OCI-LY7 (cell line): ENCODE results near the gene SLC6A18. TPM values are rescaled to one million over a fixed set of nuclear protein-coding genes. Genes with fewer than 3 reads are reported as not detected.

Experiments
- BruUV-seq: library from RNA; stranded (reverse); fragments of 400-500 nt; replicated peaks from 2 replicates; lab custom pipeline; 2021; lab: Mats Ljungman, UMichigan
- CTCF ChIA-PET: fragments of 300-600 bp; sonication (Branson Sonifier 250); formaldehyde crosslinking; loops from one replicate; lab custom pipeline; 2022; ENCODE audit warnings: antibody characterized with exemption; ENCODE audit not compliant: unreplicated experiment; lab: Charles Lee
- POLR2A ChIA-PET: fragments of 300-600 bp; sonication (Branson Sonifier 250); formaldehyde crosslinking; loops from one replicate; lab custom pipeline; 2022; ENCODE audit warnings: antibody characterized with exemption; lab: Charles Lee
- DNase-seq: peaks from one replicate; pipeline ENCODE4 v3.0.0-alpha.2; 2015; ENCODE audit warnings: low spot score
- H2AFZ ChIP-seq: fragments of 200-600 bp; sonication (generic), shearing (Covaris generic); 2 replicates; pipeline ENCODE4 v1.6.1; 2014; ENCODE audit warnings: mild to moderate bottlenecking, antibody characterized with exemption, low read length, moderate library complexity
- H3K27ac ChIP-seq: fragments of 200-600 bp; sonication (generic); 2 replicates; pipeline ENCODE4 v1.5.1; 2014; ENCODE audit warnings: mixed run types, low read depth, mild to moderate bottlenecking, moderate library complexity, low read length, inconsistent platforms; ENCODE audit not compliant: poor library complexity, severe bottlenecking
- H3K36me3 ChIP-seq: fragments of 200-600 bp; sonication (generic); 2 replicates; pipeline ENCODE4 v1.6.1; 2014; ENCODE audit warnings: mild to moderate bottlenecking, antibody characterized with exemption, low read length, moderate library complexity, mixed read lengths; ENCODE audit not compliant: insufficient read depth
- H3K4me1 ChIP-seq: fragments of 200-600 bp; sonication (generic); 2 replicates; pipeline ENCODE4 v1.5.1; 2014; ENCODE audit warnings: mild to moderate bottlenecking, low read length; ENCODE audit not compliant: insufficient read depth, poor library complexity, severe bottlenecking
- H3K4me2 ChIP-seq: fragments of 200-600 bp; sonication (generic); 2 replicates; pipeline ENCODE4 v1.6.1; 2014; ENCODE audit warnings: mild to moderate bottlenecking, low read length
- H3K4me3 ChIP-seq: fragments of 200-600 bp; sonication (generic); 2 replicates; pipeline ENCODE4 v1.5.1; 2014; ENCODE audit warnings: mild to moderate bottlenecking, low read depth, low read length; ENCODE audit not compliant: poor library complexity, severe bottlenecking
- H3K79me2 ChIP-seq: fragments of 200-600 bp; sonication (generic); 2 replicates; pipeline ENCODE4 v1.6.1; 2016; ENCODE audit warnings: low read depth, mild to moderate bottlenecking, low read length, moderate library complexity, mixed read lengths; ENCODE audit not compliant: insufficient read depth
- H3K9me2 ChIP-seq: fragments of 200-600 bp; sonication (generic); 2 replicates; pipeline ENCODE4 v1.6.1; 2016; ENCODE audit warnings: mild to moderate bottlenecking, low read length, mixed read lengths; ENCODE audit not compliant: insufficient read depth
- H3K9me3 ChIP-seq: fragments of 200-600 bp; sonication (generic); 2 replicates; pipeline ENCODE4 v1.6.1; 2014; ENCODE audit warnings: mild to moderate bottlenecking, mixed run types, low read length, mixed read lengths
- H4K20me1 ChIP-seq: fragments of 200-600 bp; sonication (generic); 2 replicates; pipeline ENCODE4 v1.6.1; 2014; ENCODE audit warnings: mild to moderate bottlenecking, antibody characterized with exemption, low read length, moderate library complexity, mixed read lengths; ENCODE audit not compliant: insufficient read depth
- CTCF ChIP-seq: fragments of 200-600 bp; sonication (generic); conservative IDR thresholded peaks from 2 replicates; pipeline ENCODE4 v1.5.1; 2014; ENCODE audit warnings: mild to moderate bottlenecking, antibody characterized with exemption, low read length, moderate library complexity, mixed read lengths
- EZH2phosphoT487 ChIP-seq: fragments of 200-600 bp; sonication (generic); IDR thresholded peaks from 2 replicates; pipeline ENCODE4 v1.6.1; 2018; ENCODE audit warnings: low read depth, borderline replicate concordance, mild to moderate bottlenecking, mixed run types, antibody characterized with exemption, low read length, moderate library complexity, mixed read lengths
- intact Hi-C: fragments of 100-400 bp; cut with micrococcal nuclease; formaldehyde crosslinking; loops from one replicate; pipeline ENCODE4 v1.10.0; 2022; ENCODE audit not compliant: unreplicated experiment
- total RNA-seq, 2 experiments: library from RNA; depleted of rRNA in 1 of 2; stranded (reverse); fragments of >200 nt in 1 of 2; shearing (Covaris generic) in 1 of 2; gene quantifications; 2 replicates each; pipeline ENCODE4 v1.2.3, GENCODE V29; 2014 to 2022

Gene SLC6A18
- total RNA-seq, 2 experiments from 2014 or later, result not detected

- H3K4me2 ChIP-seq, result no peak overlapping the region
- H3K4me3 ChIP-seq, result no peak overlapping the region
- no TSS peak for BruUV-seq
- no peaks in the 10 kb centered on the region for H3K4me1 ChIP-seq
- intact Hi-C loops, result no loop called here
- TF ChIP-seq EZH2phosphoT487 (no peak), CTCF (no peak)
- peaks cover 4% of the 10 kb centered on the region; the same call in 1 of the 2 replicates for H4K20me1 ChIP-seq
- no peaks in the 10 kb centered on the region for H3K9me2 ChIP-seq
- ChIA-PET POLR2A (no interaction called here), CTCF (no interaction called here)
- peaks cover 65% of the 10 kb centered on the region for H3K79me2 ChIP-seq
- H2AFZ ChIP-seq, result no peak overlapping the region
- H3K27ac ChIP-seq, result no peak overlapping the region
- DNase-seq, result no peak
- no peaks in the 10 kb centered on the region for H3K9me3 ChIP-seq
- H3K36me3 ChIP-seq, result peaks cover 99% of the 10 kb centered on the region
These were observed 53.7 kb downstream of the SLC6A18 start for GRCh38 chr5:1278656-1279442.

GRCh38 chr5:1279443-1280151 lies 54.4 kb downstream of the SLC6A18 start:
- TF ChIP-seq EZH2phosphoT487 (no peak), CTCF (no peak)
- peaks cover 96% of the 10 kb centered on the region for H3K36me3 ChIP-seq
- H3K79me2 ChIP-seq, result peaks cover 63% of the 10 kb centered on the region
- intact Hi-C loops, result no loop called here
- no peak for DNase-seq
- H3K4me1 ChIP-seq, result no peaks in the 10 kb centered on the region
- BruUV-seq, result TSS peak; percentile 53
- no peaks in the 10 kb centered on the region for H3K9me3 ChIP-seq
- H4K20me1 ChIP-seq, result peaks cover 4% of the 10 kb centered on the region; the same call in 1 of the 2 replicates
- no peak overlapping the region for H2AFZ ChIP-seq
- no peak overlapping the region for H3K27ac ChIP-seq
- no peak overlapping the region for H3K4me2 ChIP-seq
- POLR2A ChIA-PET, result no interaction called here
- H3K4me3 ChIP-seq, result no peak overlapping the region
- CTCF ChIA-PET, result no interaction called here
- H3K9me2 ChIP-seq, result no peaks in the 10 kb centered on the region
